HEK293T (cell line): ENCODE data around the gene GMCL2.

Experiments used
- CTCF ChIA-PET: fragments of 350-600 bp; formaldehyde crosslinking; extraction: SDS; loops from one replicate; lab custom pipeline; 2021; ENCODE audit warnings: antibody characterized with exemption, inconsistent platforms; lab: Yijun Ruan, JAX
- POLR2A ChIA-PET: fragments of 350-600 bp; formaldehyde crosslinking; extraction: SDS; loops from one replicate; lab custom pipeline; 2020; ENCODE audit warnings: antibody characterized with exemption, inconsistent platforms; lab: Yijun Ruan, JAX
- DNase-seq: peaks from one replicate; pipeline ENCODE4 v3.0.0; 2012; ENCODE audit warnings: mixed read lengths; ENCODE audit errors: extremely low spot score
- ARNT ChIP-seq: fragments of 450-650 bp; IDR thresholded peaks from 2 replicates; pipeline ENCODE4 v1.6.1; 2017; ENCODE audit warnings: mild to moderate bottlenecking
- BHLHE40 ChIP-seq: fragments of 450-650 bp; IDR thresholded peaks from 2 replicates; pipeline ENCODE4 v1.6.1; 2016; ENCODE audit warnings: mild to moderate bottlenecking, moderate library complexity, borderline replicate concordance
- CTBP1 ChIP-seq: fragments of 450-650 bp; IDR thresholded peaks from 2 replicates; pipeline ENCODE4 v1.6.1; 2016; ENCODE audit warnings: borderline replicate concordance
- ELF4 ChIP-seq: fragments of 450-650 bp; IDR thresholded peaks from 2 replicates; pipeline ENCODE4 v1.6.1; 2017; ENCODE audit warnings: antibody characterized with exemption
- FOXA1 ChIP-seq: fragments of 450-650 bp; IDR thresholded peaks from 2 replicates; pipeline ENCODE4 v1.6.1; 2016; ENCODE audit warnings: mild to moderate bottlenecking
- FOXK2 ChIP-seq: fragments of 450-650 bp; IDR thresholded peaks from 2 replicates; pipeline ENCODE4 v1.6.1; 2016; ENCODE audit warnings: mild to moderate bottlenecking
- FOXM1 ChIP-seq: fragments of 450-650 bp; IDR thresholded peaks from 2 replicates; pipeline ENCODE4 v1.6.1; 2017; ENCODE audit warnings: mild to moderate bottlenecking, borderline replicate concordance
- HDGF ChIP-seq: fragments of 450-650 bp; IDR thresholded peaks from 2 replicates; pipeline ENCODE4 v1.6.1; 2017; ENCODE audit warnings: antibody characterized with exemption, borderline replicate concordance
- L3MBTL2 ChIP-seq: fragments of 450-650 bp; conservative IDR thresholded peaks from 2 replicates; pipeline ENCODE4 v1.6.1; 2016; ENCODE audit warnings: mild to moderate bottlenecking
- LEF1 ChIP-seq: fragments of 450-650 bp; IDR thresholded peaks from 2 replicates; pipeline ENCODE4 v1.6.1; 2017; ENCODE audit warnings: mild to moderate bottlenecking, borderline replicate concordance
- NFRKB ChIP-seq: fragments of 450-650 bp; IDR thresholded peaks from 2 replicates; pipeline ENCODE4 v1.6.1; 2016; ENCODE audit warnings: mild to moderate bottlenecking, moderate library complexity
- SP1 ChIP-seq: fragments of 450-650 bp; IDR thresholded peaks from 2 replicates; pipeline ENCODE4 v1.6.1; 2017
- SUZ12 ChIP-seq: fragments of 450-650 bp; IDR thresholded peaks from 2 replicates; pipeline ENCODE4 v1.6.1; 2016; ENCODE audit warnings: mild to moderate bottlenecking
- TARDBP ChIP-seq: fragments of 450-650 bp; IDR thresholded peaks from 2 replicates; pipeline ENCODE4 v1.6.1; 2016
- ZNF384 ChIP-seq: fragments of 450-650 bp; IDR thresholded peaks from 2 replicates; pipeline ENCODE4 v1.6.1; 2016
- TF ChIP-seq, protein P1 (sequence below): fragments of 450-650 bp; IDR thresholded peaks from 2 replicates; pipeline ENCODE4 v1.6.1; 2016

Gene GMCL2

DNA sequence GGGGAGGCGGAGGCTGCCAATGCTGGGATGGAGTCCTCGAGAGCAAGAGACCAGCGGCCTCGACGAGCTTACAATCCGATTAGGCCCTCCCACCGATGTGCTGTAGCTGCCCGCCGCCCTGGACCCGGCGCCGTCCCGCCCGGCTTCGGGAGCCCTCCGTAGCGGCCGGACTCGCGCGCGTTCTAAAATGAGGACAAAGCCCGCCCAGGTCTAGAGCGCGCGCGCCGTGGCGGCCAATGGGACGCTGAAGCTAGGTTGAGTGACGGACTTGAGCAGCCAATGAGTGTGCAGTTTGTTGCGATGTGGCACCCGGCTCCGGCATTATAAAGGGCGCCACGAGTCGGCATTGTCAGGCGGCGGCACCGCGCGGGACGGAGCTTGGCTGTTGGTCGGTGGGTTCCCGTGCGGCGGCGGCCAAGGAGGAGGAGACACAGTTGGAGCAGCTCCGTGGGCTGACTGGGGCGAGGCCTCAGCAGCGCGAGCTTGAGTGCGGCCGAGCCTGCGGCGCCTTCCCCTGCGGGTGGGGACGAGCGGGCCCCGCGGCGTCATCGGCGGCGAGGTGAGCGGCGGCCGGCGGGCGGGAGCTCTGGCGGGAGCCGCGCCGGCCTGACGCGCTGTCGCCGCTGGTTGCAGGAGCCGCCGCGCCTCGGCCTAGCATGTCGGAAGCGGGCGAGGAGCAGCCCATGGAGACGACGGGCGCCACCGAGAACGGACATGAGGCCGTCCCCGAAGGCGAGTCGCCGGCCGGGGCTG, 17.2 kb upstream of the GMCL2 start, which contains the start of gene HNRNPAB:
Gene HNRNPAB, plus strand, starts transcription at position 352 of the 753 bp plus-strand sequence. Its CDS starts 305 bp downstream, at position 657.
- CTCF ChIA-PET, result interaction anchor here (0.6 to 1.1 kb wide), 2 partner anchors 129 to 135 kb away, joined by 3 read pairs; no protein-coding TSS in a partner anchor
- TF ChIP-seq FOXM1, result no peak
- TF ChIP-seq L3MBTL2, result peak; percentile 82
- no peak for TF ChIP-seq FOXK2
- TF ChIP-seq ELF4, result peak; percentile 99
- TF ChIP-seq BHLHE40, result no peak
- TF ChIP-seq, protein P1, sequence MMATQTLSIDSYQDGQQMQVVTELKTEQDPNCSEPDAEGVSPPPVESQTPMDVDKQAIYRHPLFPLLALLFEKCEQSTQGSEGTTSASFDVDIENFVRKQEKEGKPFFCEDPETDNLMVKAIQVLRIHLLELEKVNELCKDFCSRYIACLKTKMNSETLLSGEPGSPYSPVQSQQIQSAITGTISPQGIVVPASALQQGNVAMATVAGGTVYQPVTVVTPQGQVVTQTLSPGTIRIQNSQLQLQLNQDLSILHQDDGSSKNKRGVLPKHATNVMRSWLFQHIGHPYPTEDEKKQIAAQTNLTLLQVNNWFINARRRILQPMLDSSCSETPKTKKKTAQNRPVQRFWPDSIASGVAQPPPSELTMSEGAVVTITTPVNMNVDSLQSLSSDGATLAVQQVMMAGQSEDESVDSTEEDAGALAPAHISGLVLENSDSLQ, result peak; percentile 100
- TF ChIP-seq NFRKB, result no peak
- TF ChIP-seq SP1, result no peak
- no peak for TF ChIP-seq TARDBP
- TF ChIP-seq ZNF384, result no peak
- TF ChIP-seq HDGF, result no peak
- peak; percentile 72; the same call in 1 of the 2 replicates for TF ChIP-seq CTBP1
- TF ChIP-seq FOXA1, result no peak
- TF ChIP-seq SUZ12, result no peak
- peak; percentile 87; the same call in 1 of the 2 replicates for TF ChIP-seq LEF1
- TF ChIP-seq ARNT, result peak; percentile 61

DNA sequence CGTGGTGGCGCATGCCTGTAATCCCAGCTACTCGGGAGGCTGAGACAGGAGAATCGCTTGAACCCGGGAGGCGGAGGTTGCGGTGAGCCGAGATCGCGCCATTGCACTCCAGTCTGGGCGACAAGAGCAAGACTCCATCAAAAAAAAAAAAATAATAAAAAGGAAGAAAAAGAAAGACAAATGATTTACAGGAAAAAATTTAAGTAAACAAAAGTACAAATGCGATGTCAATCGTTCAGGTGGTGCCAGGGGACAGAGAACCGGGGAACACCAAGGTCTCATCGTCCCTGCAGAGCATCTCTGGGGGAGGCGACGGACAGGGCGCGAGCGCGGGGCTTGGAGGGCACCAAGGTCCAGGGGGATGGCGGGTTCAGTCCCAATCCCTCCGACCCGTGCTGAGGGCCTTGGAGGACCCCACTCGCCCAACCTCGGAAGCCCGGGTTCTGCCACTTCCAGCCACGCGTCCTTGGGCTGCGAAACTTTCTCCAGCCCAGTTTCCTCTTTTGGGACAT, 16.6 kb upstream of the GMCL2 start:
- ChIA-PET CTCF (interaction anchor here (0.6 to 1.1 kb wide), 2 partner anchors 128 to 136 kb away, joined by 3 read pairs; no protein-coding TSS in a partner anchor), POLR2A (interaction anchor here (0.7 to 1.8 kb wide), 28 partner anchors 8 to 725 kb away, joined by 3 to 18 read pairs (median 5); partner anchors contain the start of genes CLK4, NHP2, PHYKPL and RMND5B)
- TF ChIP-seq HDGF (no peak), FOXK2 (no peak), ZNF384 (no peak), NFRKB (no peak)
- DNase-seq, result no peak

More for the DNA sequence above, 17.2 kb upstream of the GMCL2 start, which contains the start of gene HNRNPAB:
- POLR2A ChIA-PET, result interaction anchor here (0.7 to 1.8 kb wide), 31 partner anchors 8 to 726 kb away, joined by 3 to 18 read pairs (median 5); partner anchors contain the start of genes CLK4, NHP2, PHYKPL and RMND5B
- DNase-seq, result peak; percentile 98

DNA sequence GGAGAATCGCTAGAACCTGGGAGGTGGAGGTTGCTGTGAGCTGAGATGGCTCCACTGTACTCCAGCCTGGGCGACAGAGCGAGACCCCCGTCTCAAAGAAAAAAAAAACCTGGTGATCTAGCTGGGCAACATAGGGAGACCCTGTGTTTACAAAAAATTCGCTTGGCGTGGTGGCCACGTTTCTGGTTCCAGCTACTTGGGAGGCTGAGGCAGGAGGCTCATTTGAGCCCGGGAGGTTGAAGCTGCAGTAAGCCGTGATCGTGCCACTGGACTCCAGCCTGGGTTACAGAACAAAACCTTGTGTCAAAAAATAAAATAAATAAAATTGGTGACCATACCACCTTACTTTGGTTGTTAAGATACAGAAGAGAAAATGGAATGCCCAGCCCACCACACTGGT, 15.4 kb upstream of the GMCL2 start:
- ChIA-PET CTCF (interaction anchor here (0.6 kb wide), 1 partner anchor 32 kb away, joined by 3 read pairs; no protein-coding TSS in a partner anchor), POLR2A (interaction anchor here (0.6 to 1.9 kb wide), 3 partner anchors 7 to 28 kb away, joined by 3 to 5 read pairs (median 4); no protein-coding TSS in a partner anchor)
- no peak for DNase-seq
- TF ChIP-seq FOXM1 (no peak), CTBP1 (no peak), FOXA1 (no peak), L3MBTL2 (no peak), FOXK2 (no peak), SP1 (no peak), LEF1 (no peak), ELF4 (no peak), TARDBP (no peak), ARNT (no peak), ZNF384 (no peak)
- TF ChIP-seq, protein P1, result no peak

DNA sequence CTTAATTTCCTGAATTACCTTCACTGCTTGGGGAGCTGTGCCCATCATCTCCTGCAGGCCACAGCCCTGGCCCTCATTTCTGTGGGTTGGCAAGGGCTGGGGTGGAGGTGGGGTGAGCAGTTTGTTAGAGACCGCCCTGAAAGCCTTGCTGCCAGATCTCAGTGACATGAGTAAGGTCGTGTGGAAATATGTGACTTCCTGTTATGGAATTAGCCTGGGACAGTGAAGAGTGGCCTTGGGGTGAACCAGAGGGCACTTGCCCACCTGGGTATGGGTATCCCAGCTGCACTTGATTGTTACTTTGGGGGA, 14.7 kb upstream of the GMCL2 start:
- ChIA-PET POLR2A (interaction anchor here (0.6 to 1.9 kb wide), 3 partner anchors 8 to 117 kb away, joined by 3 to 5 read pairs (median 4); no protein-coding TSS in a partner anchor), CTCF (no interaction called here)
- DNase-seq, result no peak
- TF ChIP-seq TARDBP (no peak), ARNT (no peak), HDGF (no peak), CTBP1 (no peak), SP1 (no peak), ZNF384 (no peak), NFRKB (no peak), FOXM1 (no peak), FOXA1 (no peak), L3MBTL2 (no peak), ELF4 (no peak), BHLHE40 (no peak), LEF1 (no peak), SUZ12 (no peak), FOXK2 (no peak)
- TF ChIP-seq, protein P1, result no peak

DNA sequence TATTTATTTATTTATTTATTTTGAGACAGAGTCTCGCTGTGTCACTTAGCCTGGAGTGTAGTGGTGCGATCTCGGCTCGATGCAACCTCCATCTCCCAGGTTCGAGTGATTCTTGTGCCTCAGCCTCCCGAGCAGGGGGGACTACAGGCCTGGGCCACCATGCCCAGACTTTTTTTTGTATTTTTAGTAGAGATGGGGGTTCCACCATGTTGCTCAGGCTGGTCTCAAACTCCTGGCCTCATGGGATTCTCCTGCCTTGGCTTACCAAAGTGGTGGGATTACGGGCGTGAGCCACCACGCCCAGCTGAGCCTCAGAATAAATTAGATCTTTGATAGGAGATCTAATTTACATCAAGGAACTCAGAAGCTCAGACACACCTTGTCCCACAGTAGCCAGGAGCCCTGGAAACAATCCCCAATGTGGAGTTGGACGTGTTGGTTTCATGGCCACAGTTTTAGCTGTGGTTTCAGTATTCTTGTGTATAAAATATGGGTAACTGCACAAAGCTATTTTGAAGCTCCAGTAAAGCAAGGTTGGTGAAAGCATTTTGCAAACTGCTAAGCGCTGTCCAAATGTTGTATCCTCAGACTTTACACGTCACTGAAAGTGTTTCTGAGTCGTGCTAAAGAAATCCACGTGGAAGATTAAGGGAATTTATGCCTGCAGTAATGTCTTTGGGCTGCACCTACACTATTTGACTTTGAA, 14.2 kb upstream of the GMCL2 start:
- no peak for DNase-seq
- ChIA-PET POLR2A (interaction anchor here (0.6 to 1.9 kb wide), 3 partner anchors 8 to 118 kb away, joined by 3 to 5 read pairs (median 4); no protein-coding TSS in a partner anchor), CTCF (interaction anchor here (1.0 kb wide), 1 partner anchor 34 kb away, joined by 3 read pairs; no protein-coding TSS in a partner anchor)
- TF ChIP-seq FOXK2, result no peak
- TF ChIP-seq BHLHE40, result no peak
- no peak for TF ChIP-seq SUZ12
- TF ChIP-seq HDGF, result no peak
- TF ChIP-seq ZNF384, result no peak
- TF ChIP-seq SP1, result no peak
- TF ChIP-seq TARDBP, result no peak
- TF ChIP-seq NFRKB, result no peak
- TF ChIP-seq FOXA1, result no peak
- TF ChIP-seq, protein P1, result no peak
- no peak for TF ChIP-seq CTBP1
- no peak for TF ChIP-seq LEF1
